HG02840 (cell line): ENCODE data around the gene TNFAIP2.
"Not testable (repeated sequence)": the region's sequence is repeated elsewhere in the genome, so short reads cannot be mapped to it uniquely, and the experiment has no call there.

Experiments used
- ATAC-seq: cut with Tn5 transposase; IDR thresholded peaks from one replicate; pipeline ENCODE4 v1.9.1; 2021; ENCODE audit warnings: mild to moderate bottlenecking, moderate library complexity, moderate number of reproducible peaks; ENCODE audit not compliant: unreplicated experiment, low FRiP score

The TNFAIP2 gene

GRCh38 chr14:103105580-103106150 is 17.6 kb upstream of the TNFAIP2 start:
- ATAC-seq: no peak

DNA sequence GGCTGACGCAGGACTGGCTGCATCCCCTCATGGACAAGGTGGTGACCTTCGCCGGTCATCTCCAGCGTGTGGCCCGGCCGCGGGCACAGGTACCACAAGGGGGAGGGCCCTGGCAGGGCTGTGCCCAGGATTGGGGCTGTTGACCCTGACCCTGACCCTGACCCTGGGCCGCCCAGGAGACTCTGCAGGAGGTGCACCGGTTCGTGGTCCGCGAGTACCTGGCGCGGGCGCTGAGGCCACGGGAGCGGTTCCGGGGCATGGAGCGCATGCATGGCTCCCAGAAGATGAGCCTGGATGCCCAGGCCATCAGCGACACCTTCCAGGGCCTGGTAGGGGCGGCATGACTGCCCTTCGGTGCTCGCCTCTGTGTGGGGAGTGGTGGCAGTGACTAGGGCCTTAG is 15.8 kb upstream of the TNFAIP2 start:
- ATAC-seq: no peak

GRCh38 chr14:103107941-103108748 is 15.1 kb upstream of the TNFAIP2 start:
- no peak for ATAC-seq

- ATAC-seq: no peak
Measured at GRCh38 chr14:103108749-103109207, 14.5 kb upstream of the TNFAIP2 start.

GRCh38 chr14:103109535-103110441 is 13.5 kb upstream of the TNFAIP2 start:
- no peak for ATAC-seq

DNA sequence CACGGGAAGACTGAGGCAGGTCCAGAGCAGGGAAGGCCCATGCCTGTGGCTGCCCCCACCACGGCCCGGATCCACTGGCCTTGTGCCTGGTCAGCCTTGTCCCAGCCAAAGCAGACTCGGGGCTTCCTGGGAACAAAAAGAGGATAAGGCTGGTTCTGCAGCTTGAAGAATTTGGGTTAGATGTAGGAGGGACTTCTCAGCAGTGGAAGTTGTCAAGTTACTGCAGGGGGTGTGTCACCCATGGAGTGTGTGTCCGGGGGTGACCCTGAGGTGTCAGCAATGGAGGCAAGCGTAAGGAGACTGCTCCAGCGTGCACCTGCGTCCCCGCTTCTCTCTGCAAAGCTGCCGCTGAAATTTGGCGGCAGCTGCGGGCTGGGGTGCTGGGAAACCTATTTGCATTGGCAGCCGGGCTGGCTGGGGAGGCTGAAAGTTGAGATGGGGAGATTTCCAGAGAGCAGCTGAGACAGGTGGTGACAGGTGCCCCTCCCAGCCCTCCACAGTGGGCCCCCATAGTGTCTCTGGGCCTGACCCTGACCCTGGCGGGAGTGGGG is 12.5 kb upstream of the TNFAIP2 start:
- ATAC-seq: no peak

DNA sequence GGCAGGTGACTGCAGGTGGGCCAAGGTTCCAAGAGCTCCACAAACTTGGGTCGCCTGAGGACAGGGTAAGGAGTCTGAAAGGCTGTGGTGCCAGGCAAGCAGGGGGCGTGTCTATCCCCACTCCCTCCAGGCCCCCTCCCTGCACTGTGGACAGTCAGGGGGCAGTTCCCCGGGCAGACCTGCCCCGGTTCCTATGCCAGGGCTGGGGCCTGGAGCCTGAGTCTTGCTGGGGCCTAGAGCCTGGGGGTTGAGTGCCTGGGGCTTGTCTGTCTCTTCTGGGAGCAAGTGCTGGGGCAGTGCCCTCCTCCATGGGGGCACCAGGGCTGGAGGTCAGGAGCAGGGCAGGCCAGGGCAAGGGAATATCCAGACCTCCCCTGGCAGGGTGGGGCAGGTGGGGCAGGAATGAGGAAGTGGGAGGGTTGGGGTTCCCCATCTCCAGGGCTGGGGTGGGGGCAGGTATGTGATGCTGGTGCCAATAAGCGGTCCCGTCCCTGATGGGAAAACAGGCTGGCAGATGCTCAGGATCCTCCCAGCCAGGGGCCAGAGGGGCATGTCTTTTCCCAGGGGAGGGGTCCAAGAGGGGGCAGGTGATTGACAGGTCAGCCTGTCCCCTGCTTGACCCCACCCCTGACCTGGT is 11.9 kb upstream of the TNFAIP2 start:
- ATAC-seq: no peak

- no peak for ATAC-seq
Measured at GRCh38 chr14:103112400-103113243, 10.6 kb upstream of the TNFAIP2 start.

DNA sequence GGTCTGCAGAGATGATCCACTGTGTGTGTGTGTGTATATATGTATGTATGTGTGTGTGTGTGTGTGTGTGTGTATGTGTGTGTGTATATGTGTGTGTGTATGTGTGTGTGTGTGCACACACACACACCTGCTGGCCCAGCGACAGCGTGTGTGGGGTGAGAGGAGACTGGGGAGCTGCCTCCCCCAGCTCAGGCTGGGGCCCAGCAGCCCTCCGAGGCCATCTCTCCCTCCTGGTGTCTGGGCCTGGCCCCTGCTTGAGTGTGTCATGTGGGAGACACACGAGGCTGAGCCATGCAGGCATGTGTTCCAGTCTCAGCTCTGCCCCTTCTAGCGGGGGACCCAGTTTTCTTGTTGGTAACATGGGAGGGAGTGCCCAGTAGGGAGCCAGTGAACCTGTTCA is 10.0 kb upstream of the TNFAIP2 start:
- no peak for ATAC-seq

- no peak for ATAC-seq
Measured at GRCh38 chr14:103113774-103114173, 9.5 kb upstream of the TNFAIP2 start.

DNA sequence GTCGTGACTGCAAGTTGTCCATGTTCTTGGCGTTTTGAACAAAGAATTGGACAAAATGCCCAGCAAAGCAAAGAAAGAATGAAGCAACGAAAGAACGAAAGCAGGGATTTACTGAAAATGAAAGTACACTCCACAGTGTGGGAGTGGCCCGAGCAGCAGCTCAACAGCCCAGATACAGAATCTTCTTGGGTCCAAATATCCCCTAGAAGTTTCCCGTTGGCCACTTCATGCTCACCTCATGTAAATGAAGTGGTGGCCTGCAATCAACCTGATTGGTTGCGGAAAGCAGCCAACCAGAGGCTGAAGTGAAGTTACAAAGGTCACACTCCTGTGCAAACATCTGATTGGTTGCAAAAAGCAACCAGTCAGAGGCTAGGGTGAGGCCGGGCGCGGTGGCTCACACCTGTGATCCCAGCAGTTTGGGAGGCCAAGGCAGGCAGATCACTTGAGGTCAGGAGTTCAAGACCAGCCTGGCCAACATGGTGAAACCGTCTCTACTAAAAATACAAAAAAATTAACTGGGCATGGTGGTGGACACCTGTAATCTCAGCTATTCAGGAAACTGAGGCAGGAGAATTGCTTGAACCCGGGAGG is 8.1 kb upstream of the TNFAIP2 start:
- not testable (repeated sequence) for ATAC-seq

GRCh38 chr14:103115845-103116572 is 7.3 kb upstream of the TNFAIP2 start:
- ATAC-seq: no peak

DNA sequence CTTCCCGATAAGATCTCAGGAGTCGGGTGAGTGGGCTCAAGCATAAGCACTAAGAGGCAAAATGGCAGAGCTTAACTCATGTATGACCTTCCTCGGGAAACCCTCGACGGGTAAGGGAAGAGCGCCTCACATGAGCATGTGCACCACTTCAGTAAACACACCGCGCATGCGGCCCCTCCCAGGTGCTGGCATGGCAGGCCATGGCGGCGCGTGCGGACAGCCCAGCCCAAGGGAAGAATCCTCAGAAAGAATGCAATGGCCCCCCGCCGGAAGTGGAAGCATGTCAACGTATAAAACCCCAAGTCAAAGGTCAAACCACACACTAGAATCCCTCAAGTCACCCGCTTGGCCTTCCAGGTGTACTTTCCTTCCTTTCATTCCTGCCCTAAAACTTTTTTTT is 6.6 kb upstream of the TNFAIP2 start:
- ATAC-seq: no peak

- not testable (repeated sequence) for ATAC-seq
Measured at GRCh38 chr14:103117499-103117898, 5.8 kb upstream of the TNFAIP2 start.

GRCh38 chr14:103118018-103118662 is 5.1 kb upstream of the TNFAIP2 start:
- ATAC-seq: no peak

GRCh38 chr14:103118663-103119404 is 4.4 kb upstream of the TNFAIP2 start:
- no peak for ATAC-seq

- not testable (repeated sequence) for ATAC-seq
Measured at GRCh38 chr14:103119527-103119926, 3.7 kb upstream of the TNFAIP2 start.
